GM12891 (cell line): ENCODE results near the gene MARCHF9.

ENCODE experiments used
- POLR2A ChIP-seq: IDR thresholded peaks from 2 replicates; pipeline ENCODE4 v1.6.1; 2011; ENCODE audit warnings: low read depth, low read length, control low read depth
- POLR2AphosphoS5 ChIP-seq: IDR thresholded peaks from 2 replicates; pipeline ENCODE4 v1.6.1; 2011; ENCODE audit warnings: low read depth, low read length, control low read depth
- SPI1 ChIP-seq: IDR thresholded peaks from 2 replicates; pipeline ENCODE4 v1.6.1; 2011; ENCODE audit warnings: low read depth, low read length, control low read depth
- TAF1 ChIP-seq: IDR thresholded peaks from 2 replicates; pipeline ENCODE4 v1.6.1; 2011; ENCODE audit warnings: low read depth, low read length, control low read depth

GRCh38 chr12:57777367-57777766, 22.5 kb downstream of the MARCHF9 start:
- TF ChIP-seq POLR2A (no peak), POLR2AphosphoS5 (no peak), TAF1 (no peak), SPI1 (no peak)
